PC-3 (cell line): Measurements from ENCODE around the gene GADD45G.

ENCODE experiments used
- CTCF ChIP-seq: fragments of 300-600 bp; sonication (generic); conservative IDR thresholded peaks from 2 replicates; pipeline ENCODE4 v1.5.1; 2017; ENCODE audit warnings: antibody characterized with exemption, low read depth, mild to moderate bottlenecking, low read length
- EZH2 ChIP-seq: fragments of 300-600 bp; sonication (generic); IDR thresholded peaks from one replicate; pipeline ENCODE4 v1.6.1; 2017; ENCODE audit warnings: antibody characterized with exemption, mild to moderate bottlenecking, low read length; ENCODE audit not compliant: unreplicated experiment
- EZH2phosphoT487 ChIP-seq: fragments of 300-600 bp; sonication (generic); IDR thresholded peaks from 2 replicates; pipeline ENCODE4 v1.6.1; 2018; ENCODE audit warnings: mild to moderate bottlenecking, antibody characterized with exemption, low read length, borderline replicate concordance

- TF ChIP-seq CTCF (no peak), EZH2 (no peak), EZH2phosphoT487 (no peak)
Measured at GRCh38 chr9:89563571-89564345, 41.1 kb upstream of the GADD45G start.
